Measurements from ENCODE around the gene UBTF. TPM values are rescaled to one million over a fixed set of nuclear protein-coding genes. Genes with fewer than 3 reads are reported as not detected.

The UBTF gene
- total and polyA plus RNA-seq, 2 of the 8 experiments (the other 6 are each of a cell fraction or from before 2014, with no cell fraction given): 14.7 to 106 TPM

- DNase-seq (ENCODE audit: low read depth in 1 of 2, low spot score in 2 of 2) (no peak), FAIRE-seq (no peak)
- H3K56ac ChIP-seq (replicated peaks; ENCODE audit: insufficient read length, low read depth, low read length): no peak overlapping the region
- no peak overlapping the region for H3K14ac ChIP-seq (ENCODE audit: insufficient read length)
- H3K79me1 ChIP-seq (ENCODE audit: low read depth, low read length): peaks cover 9% of the 10 kb centered on the region
- no peak overlapping the region for H3K18ac ChIP-seq (ENCODE audit: extremely low read depth, low read length)
- WGBS, 2 experiments (ENCODE audit: extremely low coverage in 1 of 2, insufficient coverage in 1 of 2, insufficient read length in 1 of 2, insufficient replicate concordance in 2 of 2, low coverage in 1 of 2, low lambda C conversion rate in 2 of 2, missing lambda C conversion rate in 1 of 2): 92% methylated on average over 20 of the region's 31 CpGs; no CpG with 5 or more reads in 1 of the 2 experiments
- H3K4me3 ChIP-seq (ENCODE audit: extremely low read depth in 1 of 4, insufficient read depth in 2 of 4, low read depth in 3 of 4, low read length in 4 of 4): no peak overlapping the region
- no peak overlapping the region for H2BK15ac ChIP-seq (ENCODE audit: low read length)
- no peaks in the 10 kb centered on the region for H3K27me3 ChIP-seq (replicated peaks in 1 of 4; ENCODE audit: control insufficient read depth in 3 of 4, extremely low read depth in 1 of 4, insufficient read depth in 3 of 4, low read length in 3 of 4)
- H3K4me2 ChIP-seq (ENCODE audit: insufficient read depth in 1 of 2, low read depth in 2 of 2, low read length in 2 of 2): no peak overlapping the region
- H4K91ac ChIP-seq (replicated peaks; ENCODE audit: insufficient read length, low read length): no peak overlapping the region
- no peak overlapping the region for H4K5ac ChIP-seq (ENCODE audit: insufficient read length, low read depth, low read length)
- ChIA-PET POLR2A (ENCODE audit: partially characterized antibody) (interaction anchor here (0.7 to 10.4 kb wide), 9 partner anchors 9 to 118 kb away, joined by 3 to 135 read pairs (median 4); partner anchors contain the start of genes ATXN7L3, SLC25A39 and TMUB2), CTCF (ENCODE audit: partially characterized antibody) (interaction anchor here (0.6 to 12.7 kb wide), 12 partner anchors 9 to 138 kb away, joined by 3 to 158 read pairs (median 10); partner anchors contain the start of genes GRN and SLC25A39)
- H3K36me3 ChIP-seq (ENCODE audit: control insufficient read depth in 2 of 4, insufficient read depth in 4 of 4, low read length in 3 of 4): peaks cover 38 to 73% (median 55%) of the 10 kb centered on the region in 4 experiments
- TF ChIP-seq KDM1A (IDR thresholded peaks at IDR 0.05; ENCODE audit: borderline replicate concordance, low read length) (no peak), ATF2 (IDR thresholded peaks at IDR 0.05; ENCODE audit: low read length) (no peak), POLR2A (IDR thresholded peaks at IDR 0.05; ENCODE audit: control extremely low read depth in 1 of 2, low read depth in 2 of 2, low read length in 2 of 2) (peak in 1 of 2 experiments; percentile 59; a peak in 1 of 3 replicates)
- H3K23ac ChIP-seq (ENCODE audit: insufficient read length): no peak overlapping the region
- no peak overlapping the region for H3K4ac ChIP-seq (replicated peaks; ENCODE audit: insufficient read length, low read depth, low read length)
- peaks cover 9 to 18% of the 10 kb centered on the region in 2 experiments for H3K79me2 ChIP-seq (ENCODE audit: control insufficient read depth in 1 of 2, insufficient read depth in 2 of 2, low read length in 2 of 2)
- H2BK20ac ChIP-seq (ENCODE audit: low read length): no peak overlapping the region
- H2BK12ac ChIP-seq (ENCODE audit: low read depth, low read length): no peak overlapping the region
- 0 out of 7 replicates have a peak overlapping the region, but pooled peaks of 1 of the 4 experiments have one; percentile 2 for H3K9ac ChIP-seq (replicated peaks in 1 of 4; ENCODE audit: extremely low read depth in 1 of 4, low read depth in 3 of 4, low read length in 3 of 4)
- H2AK5ac ChIP-seq (ENCODE audit: low read depth, low read length): no peak overlapping the region
- H3K4me1 ChIP-seq (replicated peaks in 1 of 4; ENCODE audit: control insufficient read depth in 3 of 4, insufficient read depth in 4 of 4, low read length in 3 of 4): peaks cover 2 to 20% (median 6%) of the 10 kb centered on the region in 4 experiments
- no peak overlapping the region for H2BK120ac ChIP-seq (replicated peaks; ENCODE audit: low read depth, low read length)
- no peak overlapping the region for H2BK5ac ChIP-seq (ENCODE audit: low read depth, low read length)
- no peak overlapping the region for H2AFZ ChIP-seq (ENCODE audit: low read length)
- H4K20me1 ChIP-seq (replicated peaks in 1 of 2; ENCODE audit: control insufficient read depth in 1 of 2, insufficient read depth in 2 of 2, low read length in 2 of 2): peaks cover 0 to 13% of the 10 kb centered on the region in 2 experiments
- H3K27ac ChIP-seq (ENCODE audit: low read depth, low read length): no peak overlapping the region
- H3K23me2 ChIP-seq (ENCODE audit: low read depth, low read length): peaks cover 4% of the 10 kb centered on the region
- no peaks in the 10 kb centered on the region for H3K9me3 ChIP-seq (ENCODE audit: insufficient read depth in 2 of 2, low read depth in 1 of 2, low read length in 1 of 2)
- H4K8ac ChIP-seq (ENCODE audit: extremely low read depth, insufficient read depth, low read length): no peak overlapping the region
Observed at GRCh38 chr17:44212507-44213402, 6.7 kb downstream of the UBTF start.
